Nephron (organoid): ENCODE data around the gene MKS1.

ENCODE experiments used
- H3K27ac Mint-ChIP-seq, 3 experiments: 2 replicates each; pipeline ENCODE4 v1.8.0; 2020; ENCODE audit warnings: mixed read lengths in 3 of 3, mild to moderate bottlenecking in 2 of 3, moderate library complexity in 1 of 3
- H3K27me3 Mint-ChIP-seq: 2 replicates; pipeline ENCODE4 v1.8.0; 2021; ENCODE audit warnings: low read depth, mild to moderate bottlenecking, moderate library complexity, mixed read lengths
- H3K36me3 Mint-ChIP-seq: 2 replicates; pipeline ENCODE4 v1.8.0; 2020; ENCODE audit warnings: low read depth, mixed read lengths
- H3K4me1 Mint-ChIP-seq: 2 replicates; pipeline ENCODE4 v1.8.0; 2020; ENCODE audit warnings: mixed read lengths
- H3K4me3 Mint-ChIP-seq, 3 experiments: 2 replicates each; pipeline ENCODE4 v1.8.0; 2020; ENCODE audit warnings: mild to moderate bottlenecking in 3 of 3, mixed read lengths in 3 of 3, moderate library complexity in 2 of 3
- H3K9me3 Mint-ChIP-seq: 2 replicates; pipeline ENCODE4 v1.8.0; 2020; ENCODE audit warnings: mixed read lengths
- TF ChIP-seq, protein P1 (sequence below), 3 experiments: fragments of 200-600 bp; sonication (generic); IDR thresholded peaks; one replicate each; pipeline ENCODE4 v1.5.0; 2021; ENCODE audit warnings: antibody characterized with exemption in 3 of 3; ENCODE audit not compliant: unreplicated experiment in 3 of 3

Gene MKS1

DNA sequence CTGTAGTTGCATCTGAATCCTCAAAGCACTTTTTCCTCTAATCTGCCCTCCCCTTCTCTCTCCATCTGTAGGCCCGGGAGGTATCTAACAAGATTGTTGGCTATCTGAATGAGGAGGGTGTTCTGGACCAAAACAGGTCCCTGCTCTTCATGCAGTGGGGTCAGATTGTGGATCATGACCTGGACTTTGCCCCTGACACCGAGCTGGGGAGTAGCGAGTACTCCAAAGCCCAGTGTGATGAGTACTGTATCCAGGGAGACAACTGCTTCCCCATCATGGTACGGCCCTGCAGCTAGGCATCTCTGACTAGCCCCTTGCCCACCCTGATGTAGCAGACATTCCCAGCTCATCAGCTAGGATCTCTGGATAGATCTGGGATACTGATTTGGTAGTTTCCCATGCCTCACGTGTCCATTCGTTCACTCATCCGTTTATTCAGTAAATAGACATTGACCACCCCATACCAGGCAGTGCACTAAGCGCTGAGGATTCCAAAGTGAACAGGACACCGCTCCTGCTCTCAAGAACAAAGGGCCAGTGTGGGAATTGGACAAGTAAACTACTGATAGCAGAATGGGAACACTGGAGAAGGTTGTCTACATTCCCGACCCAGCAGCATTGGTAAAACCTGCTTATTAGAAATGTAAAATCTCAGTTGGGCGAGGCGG is 31.4 kb upstream of the MKS1 start:
- Mint-ChIP-seq H3K9me3 (no peaks in the 10 kb centered on the region), H3K4me3 (peak overlapping the region; percentile 58 to 69 (median 66)), H3K4me1 (peaks cover 5% of the 10 kb centered on the region), H3K36me3 (no peaks in the 10 kb centered on the region), H3K27me3 (peaks cover 93% of the 10 kb centered on the region), H3K27ac (no peak overlapping the region)
- TF ChIP-seq, protein P1, sequence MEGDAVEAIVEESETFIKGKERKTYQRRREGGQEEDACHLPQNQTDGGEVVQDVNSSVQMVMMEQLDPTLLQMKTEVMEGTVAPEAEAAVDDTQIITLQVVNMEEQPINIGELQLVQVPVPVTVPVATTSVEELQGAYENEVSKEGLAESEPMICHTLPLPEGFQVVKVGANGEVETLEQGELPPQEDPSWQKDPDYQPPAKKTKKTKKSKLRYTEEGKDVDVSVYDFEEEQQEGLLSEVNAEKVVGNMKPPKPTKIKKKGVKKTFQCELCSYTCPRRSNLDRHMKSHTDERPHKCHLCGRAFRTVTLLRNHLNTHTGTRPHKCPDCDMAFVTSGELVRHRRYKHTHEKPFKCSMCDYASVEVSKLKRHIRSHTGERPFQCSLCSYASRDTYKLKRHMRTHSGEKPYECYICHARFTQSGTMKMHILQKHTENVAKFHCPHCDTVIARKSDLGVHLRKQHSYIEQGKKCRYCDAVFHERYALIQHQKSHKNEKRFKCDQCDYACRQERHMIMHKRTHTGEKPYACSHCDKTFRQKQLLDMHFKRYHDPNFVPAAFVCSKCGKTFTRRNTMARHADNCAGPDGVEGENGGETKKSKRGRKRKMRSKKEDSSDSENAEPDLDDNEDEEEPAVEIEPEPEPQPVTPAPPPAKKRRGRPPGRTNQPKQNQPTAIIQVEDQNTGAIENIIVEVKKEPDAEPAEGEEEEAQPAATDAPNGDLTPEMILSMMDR (IDR thresholded peaks at IDR 0.05; ENCODE audit: unreplicated experiment in 3 of 3): no peak

GRCh38 chr17:58249270-58250133 is 30.4 kb upstream of the MKS1 start:
- TF ChIP-seq, protein P1 (IDR thresholded peaks at IDR 0.05; ENCODE audit: unreplicated experiment in 3 of 3): peak; percentile 95 to 99 (median 97)
- H3K36me3 Mint-ChIP-seq: no peaks in the 10 kb centered on the region
- peaks cover 5% of the 10 kb centered on the region for H3K4me1 Mint-ChIP-seq
- H3K9me3 Mint-ChIP-seq: no peaks in the 10 kb centered on the region
- no peak overlapping the region for H3K27ac Mint-ChIP-seq
- peaks cover 94% of the 10 kb centered on the region for H3K27me3 Mint-ChIP-seq
- H3K4me3 Mint-ChIP-seq: peak overlapping the region; percentile 58 to 77 (median 69)

GRCh38 chr17:58248955-58249269 is 29.9 kb upstream of the MKS1 start:
- Mint-ChIP-seq H3K4me3 (peak overlapping the region in 1 of 3 experiments; percentile 77), H3K9me3 (no peaks in the 10 kb centered on the region), H3K27ac (no peak overlapping the region), H3K27me3 (peaks cover 95% of the 10 kb centered on the region), H3K4me1 (peaks cover 5% of the 10 kb centered on the region), H3K36me3 (no peaks in the 10 kb centered on the region)
- TF ChIP-seq, protein P1 (IDR thresholded peaks at IDR 0.05; ENCODE audit: unreplicated experiment in 3 of 3): no peak

GRCh38 chr17:58247511-58248363 is 28.7 kb upstream of the MKS1 start:
- no peaks in the 10 kb centered on the region for H3K36me3 Mint-ChIP-seq
- H3K9me3 Mint-ChIP-seq: no peaks in the 10 kb centered on the region
- TF ChIP-seq, protein P1 (IDR thresholded peaks at IDR 0.05; ENCODE audit: unreplicated experiment in 3 of 3): no peak
- H3K27me3 Mint-ChIP-seq: peaks cover 95% of the 10 kb centered on the region
- H3K4me1 Mint-ChIP-seq: peaks cover 5% of the 10 kb centered on the region
- H3K27ac Mint-ChIP-seq: no peak overlapping the region
- no peak overlapping the region for H3K4me3 Mint-ChIP-seq

DNA sequence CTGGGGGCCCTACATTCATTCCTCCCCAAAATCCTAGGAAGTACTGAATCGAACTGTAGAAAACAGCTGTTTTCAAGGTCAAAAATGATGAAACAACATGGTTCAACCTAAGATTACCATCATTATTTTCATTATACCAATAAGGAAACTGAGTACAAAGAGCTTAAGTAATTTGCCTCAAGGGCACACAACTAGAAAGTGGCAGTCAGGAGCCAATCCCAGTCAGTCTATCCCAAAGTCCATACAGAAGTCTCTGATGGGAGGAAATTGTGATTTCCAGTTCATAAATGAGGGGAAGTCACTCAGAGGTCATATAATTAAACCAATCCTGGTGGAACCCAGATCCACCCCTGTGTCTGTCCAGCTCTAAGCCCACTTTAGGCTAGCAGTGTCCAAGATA is 27.7 kb upstream of the MKS1 start:
- H3K36me3 Mint-ChIP-seq: no peaks in the 10 kb centered on the region
- TF ChIP-seq, protein P1 (IDR thresholded peaks at IDR 0.05; ENCODE audit: unreplicated experiment in 3 of 3): no peak
- H3K4me3 Mint-ChIP-seq: no peak overlapping the region
- H3K27ac Mint-ChIP-seq: no peak overlapping the region
- no peaks in the 10 kb centered on the region for H3K9me3 Mint-ChIP-seq
- peaks cover 91% of the 10 kb centered on the region for H3K27me3 Mint-ChIP-seq
- H3K4me1 Mint-ChIP-seq: peaks cover 5% of the 10 kb centered on the region
